NCI-H146 treated with DMSO at 0.1 percent for 48 hours (cell line): ENCODE results near the gene ZFYVE28.

Experiments
- DNase-seq: peaks from one replicate; lab custom pipeline; 2025; ENCODE audit not compliant: unreplicated experiment; lab: John Stamatoyannopoulos, UW

Gene ZFYVE28

GRCh38 chr4:2252530-2253091, 165.8 kb downstream of the ZFYVE28 start:
- DNase-seq: no peak

GRCh38 chr4:2251795-2252529, 166.5 kb downstream of the ZFYVE28 start:
- no peak for DNase-seq

GRCh38 chr4:2251073-2251794, 167.2 kb downstream of the ZFYVE28 start:
- DNase-seq: no peak

- DNase-seq: no peak
Measured at GRCh38 chr4:2250357-2251072, 167.9 kb downstream of the ZFYVE28 start.

GRCh38 chr4:2249526-2250356, 168.7 kb downstream of the ZFYVE28 start:
- no peak for DNase-seq

- DNase-seq: no peak
Measured at GRCh38 chr4:2248821-2249261, 169.6 kb downstream of the ZFYVE28 start.

GRCh38 chr4:2248044-2248780, 170.2 kb downstream of the ZFYVE28 start:
- no peak for DNase-seq

GRCh38 chr4:2247128-2248043, 171.1 kb downstream of the ZFYVE28 start:
- no peak for DNase-seq

GRCh38 chr4:2246384-2247127, 171.9 kb downstream of the ZFYVE28 start:
- no peak for DNase-seq

- DNase-seq: no peak
Measured at GRCh38 chr4:2245787-2246275, 172.6 kb downstream of the ZFYVE28 start.

GRCh38 chr4:2245057-2245786, 173.2 kb downstream of the ZFYVE28 start:
- no peak for DNase-seq

GRCh38 chr4:2243681-2244380, 174.6 kb downstream of the ZFYVE28 start:
- peak; percentile 14 for DNase-seq

GRCh38 chr4:2241410-2242353, 176.8 kb downstream of the ZFYVE28 start, which contains the start of the genes HAUS3 and POLN:
Gene HAUS3, minus strand, starts transcription at chr4:2242121. Its CDS starts 1,175 bp downstream, at chr4:2240946.
Gene POLN, minus strand, starts transcription at chr4:2242121. Its CDS starts 12,890 bp downstream, at chr4:2229231.
- peak; percentile 93 for DNase-seq

- DNase-seq: no peak
Measured at GRCh38 chr4:2241003-2241402, 177.4 kb downstream of the ZFYVE28 start.

- no peak for DNase-seq
Measured at GRCh38 chr4:2236944-2237666, 181.3 kb downstream of the ZFYVE28 start.
